Right lobe of liver (tissue), 6 donors: ENCODE data around the gene UNC5C. TPM values are rescaled to one million over a fixed set of nuclear protein-coding genes. Genes with fewer than 3 reads are reported as not detected.

Experiments used
- ATAC-seq, 4 donors: fragments of 200-7000 bp; cut with Tn5 transposase; one replicate each; pipeline ENCODE4 v1.9.1; 2020; ENCODE audit warnings: mild to moderate bottlenecking in 4 of 4, moderate library complexity in 4 of 4
- DNase-seq, 3 donors: peaks; one replicate each; pipeline ENCODE4 v3.0.0-alpha.2; 2020
- H3K27ac ChIP-seq, 3 donors: fragments of 200-600 bp; one replicate each; pipeline ENCODE4 v1.8.0; 2022
- H3K27me3 ChIP-seq, 2 donors: fragments of 200-600 bp; one replicate each; pipeline ENCODE4 v1.8.0; 2022
- H3K36me3 ChIP-seq, 4 donors: fragments of 200-600 bp; sonication (generic) in 1 of 4; one replicate each; pipeline versions ENCODE4 v1.5.1 to v1.8.0; 2017 to 2022; ENCODE audit warnings: control low read depth in 1 of 4
- H3K4me1 ChIP-seq, 4 donors: fragments of 200-600 bp; sonication (generic) in 1 of 4; one replicate each; pipeline versions ENCODE4 v1.5.1 to v1.8.0; 2017 to 2022; ENCODE audit warnings: control low read depth in 1 of 4
- H3K4me3 ChIP-seq, 3 donors: fragments of 200-600 bp; one replicate each; pipeline ENCODE4 v1.8.0; 2022
- H3K9me3 ChIP-seq, 4 donors: fragments of 200-600 bp; sonication (generic) in 1 of 4; one replicate each; pipeline versions ENCODE4 v1.5.1 to v1.8.0; 2017 to 2022; ENCODE audit warnings: control low read depth in 1 of 4
- POLR2A ChIP-seq: fragments of 450-650 bp; IDR thresholded peaks from one replicate; pipeline ENCODE4 v1.6.1; 2017; ENCODE audit warnings: antibody characterized with exemption, mild to moderate bottlenecking
- WGBS: methylation state at CpG from one replicate; pipeline ENCODE4 v1.1.6; 2018; ENCODE audit warnings: low coverage, low lambda C conversion rate; ENCODE audit not compliant: insufficient coverage; ENCODE audit errors: missing lambda C conversion rate; 5-methylcytosine and 5-hydroxymethylcytosine counted together
- intact Hi-C, 2 donors: fragments of 100-400 bp; cut with DNase I; formaldehyde crosslinking; loops; one replicate each; pipeline versions ENCODE4 v1.11.2 to v1.14.1; 2022
- total RNA-seq, 6 experiments: library from RNA; depleted of rRNA in 2 of 6; stranded (reverse); fragments of >200 nt in 2 of 6; fragmentation: NEBNext Ultra II Directional in 3 of 6; extraction: Animal tissue kit (Norgen Biotek cat#: 25700) in 3 of 6; gene quantifications; one replicate each; pipeline versions ENCODE4 v1.1.0 to v1.2.4, GENCODE V29; 2016 to 2023
- TF ChIP-seq, protein P1 (sequence below), 4 donors: fragments of 200-600 bp in 3 of 4; fragments of 450-650 bp in 1 of 4; IDR thresholded peaks; one replicate each; pipeline versions ENCODE4 v1.5.1 to v1.8.0; 2016 to 2022; ENCODE audit warnings: antibody characterized with exemption in 4 of 4, mild to moderate bottlenecking in 2 of 4
- donor health status: DM: no; HTN: yes; CAD: no.
- donor health status: DM: no; HTN: no; CAD: no.
- donor health status: DM: no; HTN: no; CAD: no.
- donor health status: DM: no; HTN: yes; CAD: no.
- donor health status: DM: no; HTN: yes; CAD: no.

UNC5C gene
- total RNA-seq, 6 experiments from 2014 or later: 0.50 to 0.71 (median 0.63) TPM

DNA sequence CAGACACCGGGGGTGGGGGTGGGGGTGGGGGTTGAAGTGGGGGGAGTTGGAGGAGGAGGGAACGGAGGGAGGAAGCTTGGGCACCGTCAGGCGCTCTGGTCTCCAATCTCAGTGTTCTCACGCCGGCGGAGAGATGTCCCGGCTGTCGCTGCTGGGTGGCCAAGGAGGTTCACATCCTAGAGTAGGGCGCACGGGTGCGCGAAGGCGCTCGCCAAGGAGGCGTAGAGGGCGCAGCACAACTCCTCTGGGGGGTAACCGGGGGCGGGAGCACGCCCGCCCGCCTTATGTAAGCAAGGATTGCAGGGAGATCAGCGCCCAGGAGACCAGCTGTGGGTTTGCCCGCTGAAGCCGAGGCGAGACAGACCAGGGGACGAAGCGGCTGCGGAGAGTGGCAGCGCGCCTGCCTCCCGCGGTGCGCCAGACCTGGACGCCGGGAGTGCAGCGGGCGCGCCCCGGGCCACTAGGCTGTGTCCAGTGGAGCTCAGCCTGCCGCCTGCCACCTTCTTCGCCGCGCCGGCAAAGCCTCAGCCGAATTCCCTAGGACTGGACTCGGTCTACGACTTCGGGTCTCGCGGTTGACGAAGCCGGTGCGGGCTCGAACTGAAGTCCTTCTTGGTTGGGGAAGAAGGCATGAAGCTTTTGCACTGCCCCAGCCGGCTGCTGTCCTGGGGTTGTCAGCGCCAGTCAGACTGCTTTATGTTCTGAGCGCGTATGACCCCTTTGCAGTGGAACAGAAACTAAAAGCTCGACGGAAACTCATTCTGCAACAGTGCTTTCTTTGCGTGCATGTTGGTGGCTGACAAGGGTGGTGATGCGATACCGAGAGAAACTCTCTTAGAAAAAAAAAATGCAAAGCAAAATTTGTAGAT, 707 bp upstream of the UNC5C start:
- Histone ChIP-seq H3K4me1 (peaks cover 0 to 13% (median 0%) of the 10 kb centered on the region in 4 donors), H3K9me3 (no peaks in the 10 kb centered on the region), H3K27ac (peak overlapping the region; percentile 47 to 61 (median 58)), H3K4me3 (peak overlapping the region; percentile 33 to 53 (median 44)), H3K36me3 (no peaks in the 10 kb centered on the region), H3K27me3 (peaks cover 0 to 10% of the 10 kb centered on the region in 2 donors)
- intact Hi-C loops: no loop called here
- 0% methylated on average over 13 of the region's 64 CpGs for WGBS
- TF ChIP-seq, protein P1, sequence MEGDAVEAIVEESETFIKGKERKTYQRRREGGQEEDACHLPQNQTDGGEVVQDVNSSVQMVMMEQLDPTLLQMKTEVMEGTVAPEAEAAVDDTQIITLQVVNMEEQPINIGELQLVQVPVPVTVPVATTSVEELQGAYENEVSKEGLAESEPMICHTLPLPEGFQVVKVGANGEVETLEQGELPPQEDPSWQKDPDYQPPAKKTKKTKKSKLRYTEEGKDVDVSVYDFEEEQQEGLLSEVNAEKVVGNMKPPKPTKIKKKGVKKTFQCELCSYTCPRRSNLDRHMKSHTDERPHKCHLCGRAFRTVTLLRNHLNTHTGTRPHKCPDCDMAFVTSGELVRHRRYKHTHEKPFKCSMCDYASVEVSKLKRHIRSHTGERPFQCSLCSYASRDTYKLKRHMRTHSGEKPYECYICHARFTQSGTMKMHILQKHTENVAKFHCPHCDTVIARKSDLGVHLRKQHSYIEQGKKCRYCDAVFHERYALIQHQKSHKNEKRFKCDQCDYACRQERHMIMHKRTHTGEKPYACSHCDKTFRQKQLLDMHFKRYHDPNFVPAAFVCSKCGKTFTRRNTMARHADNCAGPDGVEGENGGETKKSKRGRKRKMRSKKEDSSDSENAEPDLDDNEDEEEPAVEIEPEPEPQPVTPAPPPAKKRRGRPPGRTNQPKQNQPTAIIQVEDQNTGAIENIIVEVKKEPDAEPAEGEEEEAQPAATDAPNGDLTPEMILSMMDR (IDR thresholded peaks at IDR 0.05): no peak
- TF ChIP-seq POLR2A: no peak
- DNase-seq: peak in 2 of 3 donors; percentile 33 to 61
- peak; percentile 49 to 62 (median 56) for ATAC-seq

DNA sequence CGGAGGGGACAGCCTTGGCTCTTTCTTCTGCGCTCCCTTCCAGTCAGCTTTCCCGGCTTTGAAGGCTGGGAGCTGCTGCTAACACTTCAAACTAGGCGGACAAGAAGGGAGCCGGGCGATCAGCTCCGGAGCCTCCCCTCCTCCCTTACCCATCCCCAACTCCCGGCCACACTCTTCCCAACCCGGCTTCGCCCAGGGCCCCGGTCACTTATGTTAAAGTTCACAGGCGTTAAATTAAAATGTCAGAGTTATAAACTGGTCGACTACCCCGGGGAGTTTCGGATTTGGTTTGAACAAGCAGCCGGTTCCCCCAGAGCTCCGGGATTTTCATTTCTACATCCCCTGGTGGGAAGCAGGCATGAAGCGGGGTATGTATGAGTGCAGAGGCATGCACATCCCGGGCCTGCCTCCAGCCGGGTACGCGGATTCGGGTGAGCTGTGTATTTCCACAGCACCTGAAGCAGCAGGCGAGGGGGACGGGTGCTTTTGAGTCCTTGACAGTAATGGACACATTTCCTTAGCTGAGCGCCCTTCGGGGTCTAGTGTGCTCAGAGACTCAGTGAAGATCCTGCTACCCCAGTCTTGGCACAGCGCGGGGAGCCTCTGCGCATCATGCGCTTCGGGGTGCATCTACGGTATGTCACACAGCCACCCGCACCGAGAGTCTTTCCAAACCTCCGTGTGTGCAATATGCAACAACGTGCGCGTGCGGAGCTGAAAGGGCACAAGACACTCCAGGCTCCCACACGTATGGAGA, 880 bp downstream of the UNC5C start:
- H3K9me3 ChIP-seq: no peaks in the 10 kb centered on the region
- H3K4me1 ChIP-seq: peaks cover 0 to 13% (median 0%) of the 10 kb centered on the region in 4 donors
- ATAC-seq (peak in 3 of 4 donors; percentile 19 to 26 (median 23)), DNase-seq (peak in 2 of 3 donors; percentile 29 to 56)
- TF ChIP-seq, protein P1 (IDR thresholded peaks at IDR 0.05): no peak
- TF ChIP-seq POLR2A: no peak
- peak overlapping the region in 1 of 3 donors; percentile 47 for H3K27ac ChIP-seq
- intact Hi-C loops: no loop called here
- peaks cover 0 to 10% of the 10 kb centered on the region in 2 donors for H3K27me3 ChIP-seq
- no peaks in the 10 kb centered on the region for H3K36me3 ChIP-seq
- WGBS: 2% methylated on average over 18 of the region's 41 CpGs
- peak overlapping the region; percentile 22 to 53 (median 44) for H3K4me3 ChIP-seq

DNA sequence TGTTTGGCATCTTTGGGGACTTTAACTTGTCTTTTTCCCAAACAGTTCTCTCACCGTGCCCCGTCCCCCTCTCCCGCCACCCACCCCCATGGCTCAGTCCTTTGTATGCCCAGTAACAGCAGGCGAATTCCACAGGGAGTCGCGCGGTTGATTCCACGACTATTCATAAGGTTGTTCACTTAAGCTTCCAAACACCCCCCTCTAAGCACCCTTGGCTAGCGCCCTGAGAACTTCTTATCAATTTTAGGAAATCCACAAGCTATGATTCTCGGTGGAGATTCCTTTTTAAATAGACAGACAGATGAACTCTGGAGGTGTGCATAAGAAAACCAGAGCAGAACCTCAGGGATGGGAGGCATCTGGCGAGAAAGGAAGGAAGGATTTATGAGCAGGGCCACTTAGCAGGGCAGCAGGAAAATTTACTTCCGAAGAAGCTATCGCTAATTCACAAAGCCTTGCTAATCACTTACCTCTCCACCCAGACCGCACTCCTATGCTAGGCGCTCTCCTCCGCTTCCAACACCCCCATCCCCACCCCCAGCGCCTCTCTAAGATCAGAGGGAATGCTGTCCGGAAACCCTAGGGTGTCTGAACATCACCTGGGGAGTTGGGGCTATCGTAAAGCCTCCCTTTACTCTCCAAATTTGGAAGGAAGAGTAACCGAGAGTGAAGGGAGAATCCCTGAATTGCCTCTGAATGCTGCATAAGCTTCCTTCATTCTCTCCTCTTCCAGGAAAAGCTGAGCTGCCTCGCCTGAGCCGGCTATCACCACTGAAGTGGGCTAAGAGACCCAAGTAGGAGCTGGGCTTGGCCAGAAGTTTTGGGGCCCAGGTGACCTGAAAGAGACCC, 1.7 kb downstream of the UNC5C start:
- Histone ChIP-seq H3K9me3 (no peaks in the 10 kb centered on the region), H3K27ac (no peak overlapping the region), H3K27me3 (peaks cover 0 to 7% of the 10 kb centered on the region in 2 donors), H3K4me3 (peak overlapping the region; percentile 22 to 53 (median 44)), H3K4me1 (peaks cover 0 to 13% (median 0%) of the 10 kb centered on the region in 4 donors), H3K36me3 (no peaks in the 10 kb centered on the region)
- DNase-seq (no peak), ATAC-seq (no peak)
- WGBS: 13% methylated on average over 21 of the region's 22 CpGs
- intact Hi-C loops: no loop called here
- TF ChIP-seq, protein P1 (IDR thresholded peaks at IDR 0.05): no peak
- no peak for TF ChIP-seq POLR2A

DNA sequence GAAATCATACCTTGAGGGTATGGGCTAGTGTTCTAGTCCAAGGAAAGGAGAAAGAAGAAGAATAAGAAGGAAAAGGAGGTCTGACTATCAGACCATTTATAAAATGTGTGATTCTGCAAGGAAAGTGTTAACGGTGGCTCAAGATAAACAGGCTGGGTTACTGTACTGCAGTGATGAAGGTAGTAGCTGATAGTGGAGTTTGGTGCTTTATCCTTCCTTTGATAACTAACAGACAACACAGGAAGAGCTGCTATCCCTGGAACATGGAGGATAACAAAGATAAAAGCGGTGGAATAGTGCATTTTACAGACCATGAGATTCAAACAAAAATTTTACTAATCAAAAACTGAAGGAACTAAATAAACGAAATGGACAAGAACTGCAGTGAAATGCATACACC, 2.6 kb downstream of the UNC5C start:
- Histone ChIP-seq H3K9me3 (no peaks in the 10 kb centered on the region), H3K4me1 (peaks cover 0 to 13% (median 0%) of the 10 kb centered on the region in 4 donors), H3K36me3 (no peaks in the 10 kb centered on the region), H3K27ac (no peak overlapping the region), H3K4me3 (no peak overlapping the region), H3K27me3 (no peaks in the 10 kb centered on the region)
- intact Hi-C loops: no loop called here
- DNase-seq: no peak
- TF ChIP-seq, protein P1 (IDR thresholded peaks at IDR 0.05): no peak
- TF ChIP-seq POLR2A: no peak
- WGBS: 22% methylated on average over 3 of the region's 3 CpGs
- ATAC-seq: no peak
